Calu3 (cell line): ENCODE measurements around the gene TENM4. TPM values are rescaled to one million over a fixed set of nuclear protein-coding genes. Genes with fewer than 3 reads are reported as not detected.

Experiments
- BruUV-seq: library from RNA; stranded (reverse); fragments of 400-500 nt; replicated peaks from 2 replicates; lab custom pipeline; 2021; lab: Mats Ljungman, UMichigan
- CTCF ChIA-PET: fragments of 300-600 bp; sonication (Branson Sonifier 250); formaldehyde crosslinking; loops from one replicate; lab custom pipeline; 2022; ENCODE audit warnings: antibody characterized with exemption; lab: Charles Lee
- DNase-seq: peaks from one replicate; pipeline ENCODE4 v3.0.0; 2022
- H3K27ac Mint-ChIP-seq: one replicate; pipeline ENCODE4 v1.8.0; 2022; ENCODE audit warnings: mixed read lengths; ENCODE audit not compliant: unreplicated experiment
- H3K27me3 Mint-ChIP-seq: one replicate; pipeline ENCODE4 v1.8.0; 2022; ENCODE audit warnings: mixed read lengths; ENCODE audit not compliant: unreplicated experiment
- H3K36me3 Mint-ChIP-seq: one replicate; pipeline ENCODE4 v1.8.0; 2022; ENCODE audit warnings: mild to moderate bottlenecking, moderate library complexity, mixed read lengths; ENCODE audit not compliant: insufficient read depth, unreplicated experiment
- H3K4me1 Mint-ChIP-seq: one replicate; pipeline ENCODE4 v1.8.0; 2022; ENCODE audit warnings: mild to moderate bottlenecking, low read depth, mixed read lengths; ENCODE audit not compliant: unreplicated experiment
- H3K4me3 Mint-ChIP-seq: one replicate; pipeline ENCODE4 v1.8.0; 2022; ENCODE audit warnings: mild to moderate bottlenecking, low read depth, moderate library complexity, mixed read lengths; ENCODE audit not compliant: unreplicated experiment
- H3K9me3 Mint-ChIP-seq: one replicate; pipeline ENCODE4 v1.8.0; 2022; ENCODE audit warnings: low read depth, mixed read lengths; ENCODE audit not compliant: unreplicated experiment
- intact Hi-C: fragments of 100-400 bp; cut with micrococcal nuclease; formaldehyde crosslinking; loops from one replicate; pipeline ENCODE4 v1.10.0; 2022; ENCODE audit not compliant: unreplicated experiment
- total RNA-seq: library from RNA; stranded (reverse); gene quantifications from 2 replicates; pipeline ENCODE4 v1.2.3, GENCODE V29; 2022
- TF ChIP-seq, protein P1 (sequence below): fragments of 200-600 bp; IDR thresholded peaks from one replicate; pipeline ENCODE4 v1.8.0; 2022; ENCODE audit warnings: antibody characterized with exemption; ENCODE audit not compliant: unreplicated experiment

Gene TENM4
- total RNA-seq, 1 experiment from 2014 or later, result not detected

DNA sequence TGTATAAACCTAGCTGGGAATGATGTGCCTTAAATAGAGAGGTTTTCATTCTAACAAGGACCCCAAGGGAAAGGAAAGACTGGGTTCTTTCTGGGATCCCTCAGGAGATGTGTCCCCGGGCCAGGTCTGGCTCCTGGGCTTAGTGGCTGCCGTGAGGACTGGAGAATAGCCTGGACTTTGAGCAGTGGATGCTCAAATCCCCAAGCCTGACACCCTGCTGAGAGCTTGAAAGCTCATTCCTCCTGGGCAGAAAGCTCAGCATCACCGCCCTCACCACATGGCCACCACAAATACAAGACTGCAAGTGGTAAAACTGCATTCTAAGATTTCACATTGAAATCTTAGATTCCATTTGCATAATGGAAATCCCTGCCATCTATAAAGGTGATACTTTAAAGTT lies 786.8 kb downstream of the TENM4 start:
- no peaks in the 10 kb centered on the region for H3K9me3 Mint-ChIP-seq
- no peaks in the 10 kb centered on the region for H3K4me1 Mint-ChIP-seq
- no peak for DNase-seq
- peaks cover 61% of the 10 kb centered on the region for H3K27me3 Mint-ChIP-seq
- no peak overlapping the region for H3K27ac Mint-ChIP-seq
- H3K4me3 Mint-ChIP-seq, result no peak overlapping the region
- no peaks in the 10 kb centered on the region for H3K36me3 Mint-ChIP-seq
- CTCF ChIA-PET, result interaction anchor here (1.2 kb wide), 1 partner anchor 8 kb away, joined by 4 read pairs; no protein-coding TSS in a partner anchor
- TF ChIP-seq, protein P1, sequence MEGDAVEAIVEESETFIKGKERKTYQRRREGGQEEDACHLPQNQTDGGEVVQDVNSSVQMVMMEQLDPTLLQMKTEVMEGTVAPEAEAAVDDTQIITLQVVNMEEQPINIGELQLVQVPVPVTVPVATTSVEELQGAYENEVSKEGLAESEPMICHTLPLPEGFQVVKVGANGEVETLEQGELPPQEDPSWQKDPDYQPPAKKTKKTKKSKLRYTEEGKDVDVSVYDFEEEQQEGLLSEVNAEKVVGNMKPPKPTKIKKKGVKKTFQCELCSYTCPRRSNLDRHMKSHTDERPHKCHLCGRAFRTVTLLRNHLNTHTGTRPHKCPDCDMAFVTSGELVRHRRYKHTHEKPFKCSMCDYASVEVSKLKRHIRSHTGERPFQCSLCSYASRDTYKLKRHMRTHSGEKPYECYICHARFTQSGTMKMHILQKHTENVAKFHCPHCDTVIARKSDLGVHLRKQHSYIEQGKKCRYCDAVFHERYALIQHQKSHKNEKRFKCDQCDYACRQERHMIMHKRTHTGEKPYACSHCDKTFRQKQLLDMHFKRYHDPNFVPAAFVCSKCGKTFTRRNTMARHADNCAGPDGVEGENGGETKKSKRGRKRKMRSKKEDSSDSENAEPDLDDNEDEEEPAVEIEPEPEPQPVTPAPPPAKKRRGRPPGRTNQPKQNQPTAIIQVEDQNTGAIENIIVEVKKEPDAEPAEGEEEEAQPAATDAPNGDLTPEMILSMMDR, result no peak
- no TSS peak for BruUV-seq
- intact Hi-C loops, result no loop called here

DNA sequence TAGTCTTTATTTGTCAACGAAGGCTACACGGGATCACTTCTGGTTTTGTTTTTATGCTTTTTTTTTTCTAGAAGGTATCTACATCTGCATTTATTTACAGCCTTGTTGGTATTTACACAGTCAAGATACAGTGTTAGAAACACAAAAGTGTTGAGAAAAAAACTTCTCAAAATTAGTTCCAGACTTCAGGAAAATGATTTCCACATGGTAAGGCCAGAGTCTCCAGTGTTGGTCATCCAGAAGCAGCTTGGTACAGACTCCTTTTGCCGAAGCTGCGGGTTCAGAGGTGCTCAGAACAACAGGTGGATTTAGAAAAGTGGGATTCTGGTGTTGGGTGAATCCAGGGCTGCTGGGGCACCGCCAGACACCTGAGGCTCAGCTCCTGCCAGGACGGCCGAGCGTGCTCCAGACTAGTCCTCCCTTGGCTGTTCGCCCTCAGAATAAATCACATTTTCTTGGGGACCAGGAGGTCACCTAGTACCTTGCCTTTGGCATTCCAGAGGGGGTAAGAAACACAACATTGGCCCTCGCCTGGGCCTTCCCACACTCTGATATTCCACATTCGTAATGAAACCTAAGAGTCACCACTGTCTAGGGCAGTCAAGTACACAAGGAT lies 787.4 kb downstream of the TENM4 start:
- H3K27me3 Mint-ChIP-seq, result peaks cover 61% of the 10 kb centered on the region
- no TSS peak for BruUV-seq
- H3K27ac Mint-ChIP-seq, result no peak overlapping the region
- H3K4me3 Mint-ChIP-seq, result no peak overlapping the region
- CTCF ChIA-PET, result interaction anchor here (1.2 kb wide), 1 partner anchor 8 kb away, joined by 4 read pairs; no protein-coding TSS in a partner anchor
- no peak for DNase-seq
- intact Hi-C loops, result no loop called here
- TF ChIP-seq, protein P1, result no peak
- H3K9me3 Mint-ChIP-seq, result no peaks in the 10 kb centered on the region
- H3K4me1 Mint-ChIP-seq, result no peaks in the 10 kb centered on the region
- no peaks in the 10 kb centered on the region for H3K36me3 Mint-ChIP-seq

DNA sequence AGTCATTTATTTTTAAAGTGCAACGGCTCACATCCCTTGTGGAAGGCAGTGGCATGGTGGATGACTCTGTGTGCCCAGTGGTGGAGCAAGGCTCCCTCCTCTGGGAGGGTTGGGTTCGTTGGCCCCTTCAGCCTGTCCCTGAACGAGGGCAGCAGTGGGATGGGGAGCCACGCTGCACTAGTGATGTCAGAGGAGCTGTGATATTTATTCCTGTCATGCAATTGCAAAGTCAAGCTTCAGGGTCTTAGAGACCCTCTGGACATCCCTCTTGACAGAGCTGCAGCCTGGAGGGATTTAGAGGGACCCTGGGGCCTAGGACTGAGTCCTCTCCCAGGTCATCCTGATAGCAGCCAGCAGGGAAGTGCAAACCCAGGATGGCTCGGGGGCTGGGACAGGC lies 788.0 kb downstream of the TENM4 start:
- no TSS peak for BruUV-seq
- DNase-seq, result no peak
- TF ChIP-seq, protein P1, result no peak
- CTCF ChIA-PET, result no interaction called here
- no peaks in the 10 kb centered on the region for H3K36me3 Mint-ChIP-seq
- H3K9me3 Mint-ChIP-seq, result no peaks in the 10 kb centered on the region
- H3K27me3 Mint-ChIP-seq, result peaks cover 61% of the 10 kb centered on the region
- intact Hi-C loops, result no loop called here
- H3K4me3 Mint-ChIP-seq, result no peak overlapping the region
- H3K27ac Mint-ChIP-seq, result no peak overlapping the region
- H3K4me1 Mint-ChIP-seq, result no peaks in the 10 kb centered on the region

- DNase-seq, result no peak
- CTCF ChIA-PET, result interaction anchor here (0.6 kb wide), 2 partner anchors 66 to 530 kb away, joined by 4 to 5 read pairs; no protein-coding TSS in a partner anchor
- TF ChIP-seq, protein P1, result no peak
- BruUV-seq, result no TSS peak
- Mint-ChIP-seq H3K27ac (no peak overlapping the region), H3K27me3 (peaks cover 61% of the 10 kb centered on the region), H3K4me3 (no peak overlapping the region), H3K36me3 (no peaks in the 10 kb centered on the region), H3K9me3 (no peaks in the 10 kb centered on the region), H3K4me1 (no peaks in the 10 kb centered on the region)
- intact Hi-C loops, result no loop called here
Measured at GRCh38 chr11:78651923-78652842, 788.6 kb downstream of the TENM4 start.
